ENCODE data around the gene WASHC2A.
"Not testable (repeated sequence)": the region's sequence is repeated elsewhere in the genome, so short reads cannot be mapped to it uniquely, and the experiment has no call there.

Gene WASHC2A

DNA sequence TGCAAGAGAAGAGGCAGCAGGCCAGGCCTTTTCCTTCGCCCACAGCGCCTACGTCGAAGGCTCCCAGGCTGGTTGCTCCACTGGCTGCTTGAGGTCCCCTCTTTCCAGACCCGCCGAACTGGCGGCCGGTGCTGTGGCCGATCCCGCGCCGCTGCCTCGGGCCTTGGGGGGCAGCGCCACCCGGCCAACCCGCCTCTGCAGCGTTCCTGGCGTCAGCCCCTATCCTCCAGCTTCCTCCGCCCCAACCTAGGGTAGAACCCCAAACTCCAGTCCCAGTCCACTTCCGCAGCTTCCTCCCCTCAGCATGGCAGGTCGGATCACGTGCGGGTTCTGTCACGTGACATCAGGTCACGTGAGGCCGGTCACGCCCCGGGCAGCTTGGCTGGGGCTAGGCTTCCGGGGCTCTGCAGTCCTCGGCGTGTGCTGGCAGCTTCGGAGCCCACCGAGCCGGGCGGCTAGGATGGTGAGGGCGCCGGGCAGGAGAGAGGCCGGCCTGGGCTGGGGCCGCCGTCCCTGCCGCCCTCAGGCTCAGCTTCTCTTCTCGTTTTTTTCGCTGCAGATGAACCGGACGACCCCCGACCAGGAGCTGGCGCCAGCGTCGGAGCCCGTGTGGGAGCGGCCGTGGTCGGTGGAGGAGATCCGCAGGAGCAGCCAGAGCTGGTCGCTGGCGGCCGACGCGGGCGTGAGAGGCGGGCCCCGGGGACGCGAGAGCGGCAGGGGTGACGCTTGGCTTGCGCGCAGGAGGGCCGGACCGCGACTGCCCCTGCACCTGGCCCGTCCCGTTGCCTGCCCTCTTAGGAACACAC is at the start of gene WASHC2A:
Gene WASHC2A (plus strand): TSS at position 409 of the 806 bp plus-strand sequence. CDS start 52 bp downstream, at position 461.
- TF ChIP-seq GATA2, GATA3 (IDR thresholded peaks at IDR 0.05; ENCODE audit: low read depth, low read length): not testable (repeated sequence)

DNA sequence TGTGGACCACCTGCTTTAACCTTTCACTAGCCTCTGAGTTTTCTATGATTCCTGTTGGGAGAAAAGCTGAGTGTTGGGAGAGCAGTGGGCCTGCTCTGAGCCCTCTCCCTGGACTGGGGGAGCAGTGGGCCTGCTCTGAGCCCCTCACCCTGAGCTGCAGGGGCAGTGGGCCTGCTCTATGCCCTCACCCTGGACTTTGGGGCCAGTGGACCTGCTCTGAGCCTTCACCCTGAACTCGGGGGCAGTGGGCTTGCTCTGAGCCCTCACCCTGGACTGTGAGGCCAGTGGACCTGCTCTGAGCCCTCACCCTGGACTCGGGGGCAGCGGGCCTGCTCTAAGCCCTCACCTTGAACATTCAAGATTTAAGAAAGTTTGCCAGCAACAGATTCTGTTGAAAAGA is 46.1 kb upstream of the WASHC2A start:
- TF ChIP-seq GATA3 (IDR thresholded peaks at IDR 0.05; ENCODE audit: low read depth, low read length) (no peak), GATA2 (IDR thresholded peaks at IDR 0.05; ENCODE audit: low read depth, low read length) (no peak)

GRCh38 chr10:50025627-50026026 is 42.1 kb upstream of the WASHC2A start:
- no peak for TF ChIP-seq GATA3 (IDR thresholded peaks at IDR 0.05; ENCODE audit: low read depth, low read length)
- TF ChIP-seq GATA2 (IDR thresholded peaks at IDR 0.05; ENCODE audit: low read depth, low read length): no peak

GRCh38 chr10:50027195-50027594 is 40.6 kb upstream of the WASHC2A start:
- TF ChIP-seq GATA2 (IDR thresholded peaks at IDR 0.05; ENCODE audit: low read depth, low read length) (no peak), GATA3 (IDR thresholded peaks at IDR 0.05; ENCODE audit: low read depth, low read length) (no peak)

DNA sequence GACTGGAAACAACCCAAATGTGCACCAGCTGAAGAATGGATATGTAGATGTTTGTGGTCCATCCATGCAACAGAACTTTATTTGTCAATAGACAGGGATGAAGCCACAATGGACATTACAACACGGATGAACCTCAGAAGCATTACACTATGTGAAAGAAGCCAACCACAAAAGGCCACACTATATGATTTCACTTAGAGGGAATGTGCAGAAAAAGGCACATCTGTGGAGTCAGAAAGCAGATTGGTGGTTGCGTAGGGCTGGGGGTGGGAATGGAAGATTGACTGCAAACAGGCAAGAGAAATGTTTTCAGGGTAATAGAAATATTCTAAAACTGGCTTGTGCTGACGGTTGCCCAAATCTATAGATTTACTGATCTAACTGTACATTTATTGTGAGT is 34.3 kb upstream of the WASHC2A start:
- TF ChIP-seq GATA3 (IDR thresholded peaks at IDR 0.05; ENCODE audit: low read depth, low read length) (no peak), GATA2 (IDR thresholded peaks at IDR 0.05; ENCODE audit: low read depth, low read length) (no peak)

DNA sequence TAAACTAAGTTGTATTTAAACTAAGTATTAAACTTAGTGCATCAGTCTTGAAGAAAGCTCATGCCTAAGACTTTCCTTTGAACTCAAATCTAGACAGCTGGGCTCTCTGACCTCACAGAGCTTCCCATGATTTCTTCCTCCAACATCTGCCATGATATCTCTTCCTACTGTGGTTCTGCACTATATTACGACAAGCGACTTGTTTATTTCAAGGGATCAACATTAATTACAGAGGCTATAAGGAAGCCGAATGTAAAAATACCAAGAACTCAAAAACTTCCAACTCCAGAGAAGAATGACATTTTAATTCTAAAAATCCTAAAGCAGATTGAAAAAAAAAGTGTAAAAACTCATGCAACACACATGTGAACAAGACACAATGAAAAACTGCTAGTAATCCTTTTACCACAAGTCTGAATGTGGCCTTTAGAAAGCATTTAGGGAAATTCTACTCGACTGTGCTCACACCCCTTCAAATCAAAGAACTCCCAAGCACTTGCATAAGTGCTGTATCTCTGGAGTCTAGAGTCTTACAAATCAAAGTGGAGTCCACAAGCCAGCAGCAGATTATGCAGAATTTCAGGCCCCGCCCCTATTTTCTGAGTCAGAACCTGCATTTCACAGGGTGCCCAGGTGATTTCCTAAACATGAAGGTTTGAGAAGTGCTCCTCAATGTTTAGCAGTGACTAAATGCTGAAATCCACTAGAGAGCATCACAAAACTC is 22.7 kb upstream of the WASHC2A start:
- TF ChIP-seq GATA2 (IDR thresholded peaks at IDR 0.05; ENCODE audit: low read depth, low read length): no peak
- no peak for TF ChIP-seq GATA3 (IDR thresholded peaks at IDR 0.05; ENCODE audit: low read depth, low read length)

GRCh38 chr10:50063100-50063499 is 4.7 kb upstream of the WASHC2A start:
- TF ChIP-seq GATA3 (IDR thresholded peaks at IDR 0.05; ENCODE audit: low read depth, low read length) (no peak), GATA2 (IDR thresholded peaks at IDR 0.05; ENCODE audit: low read depth, low read length) (no peak)

GRCh38 chr10:50152792-50153272 is 85.1 kb downstream of the WASHC2A start:
- no peak for TF ChIP-seq GATA2 (IDR thresholded peaks at IDR 0.05; ENCODE audit: low read depth, low read length)
- no peak for TF ChIP-seq GATA3 (IDR thresholded peaks at IDR 0.05; ENCODE audit: low read depth, low read length)
